Choroid plexus epithelial cell (primary cell): ENCODE data around the gene GALE.
A peak's percentile ranks its signal among the peaks of the same experiment; 100 is the strongest.

Experiments
- DNase-seq: peaks from one replicate; pipeline ENCODE4 v3.0.0-alpha.2; 2010; ENCODE audit warnings: low read depth
- H3K4me3 ChIP-seq: 2 replicates; pipeline ENCODE4 v1.5.1; 2011; ENCODE audit warnings: low read depth, mild to moderate bottlenecking, control low read depth, low read length, moderate library complexity
- TF ChIP-seq, protein P1 (sequence below): conservative IDR thresholded peaks from 2 replicates; pipeline ENCODE4 v1.5.1; 2011; ENCODE audit warnings: low read depth, mild to moderate bottlenecking, control low read depth, inconsistent platforms, low read length, moderate library complexity

GALE gene

DNA sequence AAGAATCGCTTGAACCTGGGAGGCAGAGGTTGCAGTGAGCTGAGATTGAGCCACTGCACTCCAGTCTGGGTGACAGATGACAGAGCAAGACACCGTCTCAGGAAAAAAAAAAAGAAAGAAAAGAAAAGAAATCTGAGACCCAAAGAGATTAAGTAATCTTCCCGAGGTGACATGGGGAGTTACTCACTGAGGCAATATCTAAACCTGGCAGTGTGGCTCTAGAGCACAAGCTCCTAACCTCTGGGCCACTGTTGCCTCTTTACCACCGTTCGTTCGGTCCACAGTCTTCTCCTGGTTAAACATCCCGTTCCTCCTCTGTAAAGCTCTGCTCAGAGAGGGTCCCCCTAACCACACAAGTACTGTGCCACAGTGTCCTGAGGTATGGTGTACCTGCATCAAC is 23.2 kb upstream of the GALE start:
- DNase-seq, result no peak
- no peak overlapping the region for H3K4me3 ChIP-seq
- TF ChIP-seq, protein P1, sequence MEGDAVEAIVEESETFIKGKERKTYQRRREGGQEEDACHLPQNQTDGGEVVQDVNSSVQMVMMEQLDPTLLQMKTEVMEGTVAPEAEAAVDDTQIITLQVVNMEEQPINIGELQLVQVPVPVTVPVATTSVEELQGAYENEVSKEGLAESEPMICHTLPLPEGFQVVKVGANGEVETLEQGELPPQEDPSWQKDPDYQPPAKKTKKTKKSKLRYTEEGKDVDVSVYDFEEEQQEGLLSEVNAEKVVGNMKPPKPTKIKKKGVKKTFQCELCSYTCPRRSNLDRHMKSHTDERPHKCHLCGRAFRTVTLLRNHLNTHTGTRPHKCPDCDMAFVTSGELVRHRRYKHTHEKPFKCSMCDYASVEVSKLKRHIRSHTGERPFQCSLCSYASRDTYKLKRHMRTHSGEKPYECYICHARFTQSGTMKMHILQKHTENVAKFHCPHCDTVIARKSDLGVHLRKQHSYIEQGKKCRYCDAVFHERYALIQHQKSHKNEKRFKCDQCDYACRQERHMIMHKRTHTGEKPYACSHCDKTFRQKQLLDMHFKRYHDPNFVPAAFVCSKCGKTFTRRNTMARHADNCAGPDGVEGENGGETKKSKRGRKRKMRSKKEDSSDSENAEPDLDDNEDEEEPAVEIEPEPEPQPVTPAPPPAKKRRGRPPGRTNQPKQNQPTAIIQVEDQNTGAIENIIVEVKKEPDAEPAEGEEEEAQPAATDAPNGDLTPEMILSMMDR, result no peak

DNA sequence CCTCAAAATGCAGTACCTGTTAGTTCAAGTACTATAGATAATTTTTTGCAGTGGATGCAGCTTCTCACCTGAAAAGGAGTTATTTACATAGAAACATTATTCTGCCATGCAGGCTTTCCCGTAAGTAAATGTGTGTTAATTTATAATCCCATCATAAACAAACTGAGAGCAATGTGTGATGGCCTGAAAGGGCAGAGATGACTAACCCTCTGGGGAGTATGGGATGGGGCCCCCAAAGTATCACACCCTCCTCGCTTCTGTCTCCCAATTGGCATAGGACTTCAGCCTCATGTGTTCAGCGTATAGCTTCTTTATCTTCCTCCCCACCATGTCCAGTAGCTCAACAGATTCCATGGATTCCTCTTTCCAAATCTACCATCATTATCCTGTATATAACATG is 17.1 kb upstream of the GALE start:
- TF ChIP-seq, protein P1, result no peak
- no peak overlapping the region for H3K4me3 ChIP-seq
- no peak for DNase-seq

DNA sequence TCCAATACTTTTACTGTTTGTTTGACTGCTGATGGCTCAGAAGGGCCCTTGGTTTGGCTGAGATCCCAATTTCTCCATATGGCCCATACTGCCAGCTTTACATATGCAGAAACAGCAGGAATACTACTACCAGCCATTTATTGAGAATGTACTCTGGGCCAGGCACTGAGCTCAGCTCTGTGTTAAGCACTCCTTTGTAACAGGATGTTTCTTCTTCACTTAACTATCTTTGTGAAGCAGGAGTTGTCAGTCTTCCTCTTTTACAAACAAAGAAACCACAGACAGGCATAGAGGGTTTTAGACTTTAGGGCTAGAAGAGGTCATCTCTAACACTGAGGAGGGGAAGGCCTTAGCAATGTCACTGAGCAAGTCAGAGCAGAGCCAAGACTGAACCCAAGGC is 16.4 kb upstream of the GALE start:
- TF ChIP-seq, protein P1, result no peak
- no peak for DNase-seq
- no peak overlapping the region for H3K4me3 ChIP-seq

DNA sequence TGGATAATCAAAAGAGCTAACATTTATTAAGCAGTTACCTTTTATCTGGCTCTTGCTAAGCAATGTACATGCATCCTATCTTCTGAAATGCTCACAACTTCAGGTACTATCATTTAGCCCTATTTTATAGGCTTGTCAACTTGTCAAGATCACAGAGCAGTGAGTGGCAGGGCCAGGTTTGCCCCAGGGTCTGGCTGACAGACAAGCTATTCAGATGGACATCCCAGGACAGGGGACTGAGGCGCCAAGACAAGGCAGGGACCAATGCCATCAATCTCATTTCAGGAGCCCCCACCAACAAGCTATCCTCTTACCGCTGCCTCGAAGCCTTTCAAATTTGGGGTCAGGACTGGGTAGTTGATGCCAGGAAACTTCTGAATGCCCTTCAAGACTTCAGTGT is 15.8 kb upstream of the GALE start:
- DNase-seq, result no peak
- TF ChIP-seq, protein P1, result no peak
- H3K4me3 ChIP-seq, result no peak overlapping the region

DNA sequence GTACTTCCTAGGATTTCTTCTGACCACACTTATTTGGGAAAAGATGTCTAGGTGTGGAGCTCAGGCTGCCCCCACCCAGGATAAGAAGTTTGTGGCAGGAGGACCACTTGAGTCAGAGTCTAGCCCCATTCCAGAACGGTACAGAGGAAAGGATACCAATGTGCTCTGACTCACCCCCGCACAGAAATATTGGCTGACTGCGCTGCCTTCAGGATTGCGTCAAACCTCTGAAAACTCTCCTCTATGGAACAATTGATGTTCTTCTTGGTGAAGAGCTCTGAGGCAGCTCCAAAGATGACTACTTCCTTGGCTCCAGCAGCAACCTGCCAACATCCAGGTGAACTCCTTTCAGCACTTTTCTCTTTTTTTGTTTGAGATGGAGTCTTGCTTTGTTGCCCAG is 13.5 kb upstream of the GALE start:
- DNase-seq, result no peak
- H3K4me3 ChIP-seq, result no peak overlapping the region
- TF ChIP-seq, protein P1, result no peak

DNA sequence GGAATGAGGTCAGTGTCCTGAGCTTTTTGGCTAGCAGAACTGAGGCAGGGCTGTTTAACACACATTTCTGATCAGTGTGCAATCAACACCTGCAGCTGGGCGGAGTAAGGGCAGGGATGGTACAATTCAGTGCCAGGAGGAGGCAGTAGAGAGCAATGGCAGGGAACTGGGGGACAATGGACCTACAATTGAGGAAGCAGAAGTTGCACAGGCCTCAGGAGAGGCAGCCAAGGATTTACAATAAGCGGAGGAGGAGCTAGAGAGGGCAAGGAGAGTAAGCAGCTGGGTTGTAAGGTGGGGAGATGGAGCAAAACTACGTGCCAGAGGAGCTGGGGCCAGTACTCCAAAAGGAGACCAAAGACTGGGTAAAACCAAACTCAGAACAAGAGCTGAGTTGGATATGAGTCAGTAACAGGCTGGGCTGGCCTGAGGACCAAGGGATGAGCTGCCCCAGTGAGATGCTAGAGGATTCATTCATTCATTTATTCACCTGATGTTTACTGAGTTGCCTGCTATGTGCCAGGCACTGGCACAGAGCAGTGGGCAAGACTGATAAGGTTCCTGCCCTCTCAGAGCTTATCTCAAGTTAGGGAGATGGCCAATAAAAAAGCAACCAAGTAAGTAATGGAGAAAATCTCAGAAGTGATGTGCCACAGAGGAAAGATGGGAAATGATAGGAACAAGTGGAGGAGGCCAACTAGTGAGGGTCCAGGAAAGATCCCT is 10.4 kb upstream of the GALE start:
- TF ChIP-seq, protein P1, result peak; percentile 84
- H3K4me3 ChIP-seq, result no peak overlapping the region

DNA sequence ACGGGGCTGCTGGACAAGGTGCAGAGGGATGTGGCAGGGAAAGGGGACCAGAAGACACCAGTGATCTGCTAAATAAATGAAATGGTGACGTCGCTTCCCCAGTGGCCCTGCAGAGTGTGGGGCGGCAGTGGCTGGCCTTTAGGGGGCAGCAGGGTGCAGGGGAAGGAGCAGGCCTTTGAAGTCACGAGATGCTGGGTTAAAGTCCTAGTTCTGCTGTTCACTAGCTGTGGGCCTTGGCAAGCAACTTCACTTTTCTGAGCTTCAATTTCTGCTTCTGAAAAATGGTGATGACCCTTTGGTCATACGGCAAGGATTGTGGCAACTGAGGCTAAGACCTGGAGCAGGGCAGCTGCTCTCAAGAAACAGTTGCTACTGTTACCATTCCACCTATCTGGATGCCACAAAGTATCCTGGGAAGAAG is 9.2 kb upstream of the GALE start:
- peak; percentile 73 for DNase-seq
- no peak overlapping the region for H3K4me3 ChIP-seq
- TF ChIP-seq, protein P1, result peak; percentile 84

More for the DNA sequence above, 10.4 kb upstream of the GALE start:
- DNase-seq, result peak; percentile 53
